ENCODE data around the gene DOK4. TPM values are rescaled to one million over a fixed set of nuclear protein-coding genes. Genes with fewer than 3 reads are reported as not detected.

Gene DOK4
- total and polyA plus RNA-seq, 2 of the 8 experiments (the other 6 are each of a cell fraction or from before 2014, with no cell fraction given) = 24.0 to 28.9 TPM

GRCh38 chr16:57473906-57474305 lies 12.4 kb downstream of the DOK4 start:
- no peak overlapping the region for H4K5ac ChIP-seq (ENCODE audit: insufficient read length, low read depth, low read length)
- TF ChIP-seq KDM1A (IDR thresholded peaks at IDR 0.05; ENCODE audit: borderline replicate concordance, low read length) (no peak), EP300 (IDR thresholded peaks at IDR 0.05; ENCODE audit: borderline replicate concordance in 1 of 2, low read depth in 2 of 2, low read length in 2 of 2) (no peak)
- no peak overlapping the region for H3K4me2 ChIP-seq (ENCODE audit: insufficient read depth in 1 of 2, low read depth in 2 of 2, low read length in 2 of 2)
- peaks cover 3% of the 10 kb centered on the region in 2 experiments for H4K20me1 ChIP-seq (replicated peaks in 1 of 2; ENCODE audit: control insufficient read depth in 1 of 2, insufficient read depth in 2 of 2, low read length in 2 of 2)
- H3K4ac ChIP-seq (replicated peaks; ENCODE audit: insufficient read length, low read depth, low read length) = no peak overlapping the region
- no peak overlapping the region for H2BK5ac ChIP-seq (ENCODE audit: low read depth, low read length)
- H2BK15ac ChIP-seq (ENCODE audit: low read length) = no peak overlapping the region
- H3K79me1 ChIP-seq (ENCODE audit: low read depth, low read length) = 0 out of 2 replicates have a peak, but pooled peaks cover 5% of the 10 kb centered on the region
- 89% methylated on average over 6 of the region's 8 CpGs; no CpG with 5 or more reads in 1 of the 2 experiments for WGBS, 2 experiments (ENCODE audit: extremely low coverage in 1 of 2, insufficient coverage in 1 of 2, insufficient read length in 1 of 2, insufficient replicate concordance in 2 of 2, low coverage in 1 of 2, low lambda C conversion rate in 2 of 2, missing lambda C conversion rate in 1 of 2)
- no peaks in the 10 kb centered on the region for H3K79me2 ChIP-seq (ENCODE audit: control insufficient read depth in 1 of 2, insufficient read depth in 2 of 2, low read length in 2 of 2)
- H3K9ac ChIP-seq (replicated peaks in 1 of 4; ENCODE audit: extremely low read depth in 1 of 4, low read depth in 3 of 4, low read length in 3 of 4) = no peak overlapping the region
- H2AK5ac ChIP-seq (ENCODE audit: low read depth, low read length) = no peak overlapping the region
- no peaks in the 10 kb centered on the region for H3K9me3 ChIP-seq (ENCODE audit: insufficient read depth in 2 of 2, low read depth in 1 of 2, low read length in 1 of 2)
- no peak overlapping the region for H3K56ac ChIP-seq (replicated peaks; ENCODE audit: insufficient read length, low read depth, low read length)
- no peak overlapping the region; the same call in 1 of the 2 replicates for H2BK20ac ChIP-seq (ENCODE audit: low read length)
- H3K14ac ChIP-seq (ENCODE audit: insufficient read length) = no peak overlapping the region
- no peaks in the 10 kb centered on the region; a peak in 1 of 7 replicates for H3K27me3 ChIP-seq (replicated peaks in 1 of 4; ENCODE audit: control insufficient read depth in 3 of 4, extremely low read depth in 1 of 4, insufficient read depth in 3 of 4, low read length in 3 of 4)
- no peak overlapping the region for H3K27ac ChIP-seq (ENCODE audit: low read depth, low read length)
- peaks cover 10 to 58% (median 45%) of the 10 kb centered on the region in 4 experiments for H3K4me1 ChIP-seq (replicated peaks in 1 of 4; ENCODE audit: control insufficient read depth in 3 of 4, insufficient read depth in 4 of 4, low read length in 3 of 4)
- no peak overlapping the region for H3K23ac ChIP-seq (ENCODE audit: insufficient read length)
- no peak overlapping the region for H3K18ac ChIP-seq (ENCODE audit: extremely low read depth, low read length)
- CTCF ChIA-PET (ENCODE audit: partially characterized antibody) = interaction anchor here (0.8 to 15.0 kb wide), 6 partner anchors 12 to 172 kb away, joined by 3 to 210 read pairs (median 9); partner anchors contain the start of gene POLR2C
- no peak overlapping the region for H2BK120ac ChIP-seq (replicated peaks; ENCODE audit: low read depth, low read length)
- H3K23me2 ChIP-seq (ENCODE audit: low read depth, low read length) = no peaks in the 10 kb centered on the region; the same call in 1 of the 2 replicates
- FAIRE-seq (no peak), DNase-seq (ENCODE audit: low read depth in 1 of 2, low spot score in 2 of 2) (no peak)
- POLR2A ChIA-PET (ENCODE audit: partially characterized antibody) = interaction anchor here (0.9 to 10.3 kb wide), 7 partner anchors 11 to 55 kb away, joined by 3 to 67 read pairs (median 5); partner anchors contain the start of genes DOK4 and POLR2C
- peaks cover 16 to 38% (median 27%) of the 10 kb centered on the region in 4 experiments for H3K36me3 ChIP-seq (ENCODE audit: control insufficient read depth in 2 of 4, insufficient read depth in 4 of 4, low read length in 3 of 4)
- H2BK12ac ChIP-seq (ENCODE audit: low read depth, low read length) = no peak overlapping the region
- no peak overlapping the region for H2AFZ ChIP-seq (ENCODE audit: low read length)
- H4K91ac ChIP-seq (replicated peaks; ENCODE audit: insufficient read length, low read length) = no peak overlapping the region
- no peak overlapping the region for H4K8ac ChIP-seq (ENCODE audit: extremely low read depth, insufficient read depth, low read length)
- H3K4me3 ChIP-seq (ENCODE audit: extremely low read depth in 1 of 4, insufficient read depth in 2 of 4, low read depth in 3 of 4, low read length in 4 of 4) = no peak overlapping the region

Data from H1 (cell line).